CD1c-positive myeloid dendritic cell (primary cell): ENCODE measurements around the gene PHYHD1.

Experiments used
- DNase-seq: peaks from one replicate; pipeline ENCODE4 v3.0.0-alpha.2; 2016; ENCODE audit errors: extremely low spot score

Gene PHYHD1

GRCh38 chr9:128901379-128901778 lies 19.4 kb upstream of the PHYHD1 start:
- no peak for DNase-seq

GRCh38 chr9:128901822-128902221 lies 19.0 kb upstream of the PHYHD1 start:
- no peak for DNase-seq

- DNase-seq: peak; percentile 52
Observed at GRCh38 chr9:128902351-128903078, 18.3 kb upstream of the PHYHD1 start.

- DNase-seq: no peak
Observed at GRCh38 chr9:128903079-128903461, 17.7 kb upstream of the PHYHD1 start.

GRCh38 chr9:128903871-128904620 lies 16.7 kb upstream of the PHYHD1 start:
- no peak for DNase-seq

- DNase-seq: no peak
Observed at GRCh38 chr9:128905964-128906363, 14.8 kb upstream of the PHYHD1 start.

- no peak for DNase-seq
Observed at GRCh38 chr9:128906741-128907140, 14.0 kb upstream of the PHYHD1 start.

- DNase-seq: no peak
Observed at GRCh38 chr9:128908372-128908771, 12.4 kb upstream of the PHYHD1 start.

GRCh38 chr9:128909859-128910258 lies 10.9 kb upstream of the PHYHD1 start:
- no peak for DNase-seq

GRCh38 chr9:128910906-128911305 lies 9.9 kb upstream of the PHYHD1 start:
- DNase-seq: no peak

- DNase-seq: no peak
Observed at GRCh38 chr9:128911529-128912035, 9.2 kb upstream of the PHYHD1 start.

- peak; percentile 64 for DNase-seq
Observed at GRCh38 chr9:128912270-128912853, 8.4 kb upstream of the PHYHD1 start.

GRCh38 chr9:128913048-128913900 lies 7.5 kb upstream of the PHYHD1 start:
- no peak for DNase-seq

GRCh38 chr9:128913995-128914772 lies 6.6 kb upstream of the PHYHD1 start:
- DNase-seq: peak; percentile 26

GRCh38 chr9:128916204-128916603 lies 4.6 kb upstream of the PHYHD1 start:
- DNase-seq: no peak

GRCh38 chr9:128916745-128917144 lies 4.0 kb upstream of the PHYHD1 start:
- no peak for DNase-seq

- no peak for DNase-seq
Observed at GRCh38 chr9:128917151-128917849, 3.5 kb upstream of the PHYHD1 start.

GRCh38 chr9:128918921-128919320 lies 1.9 kb upstream of the PHYHD1 start:
- no peak for DNase-seq

GRCh38 chr9:128919402-128920089 lies 1.2 kb upstream of the PHYHD1 start:
- no peak for DNase-seq
